ENCODE results near the gene PSMD13.
"Not testable (repeated sequence)": the region's sequence is repeated elsewhere in the genome, so short reads cannot be mapped to it uniquely, and the experiment has no call there.

Gene PSMD13

DNA sequence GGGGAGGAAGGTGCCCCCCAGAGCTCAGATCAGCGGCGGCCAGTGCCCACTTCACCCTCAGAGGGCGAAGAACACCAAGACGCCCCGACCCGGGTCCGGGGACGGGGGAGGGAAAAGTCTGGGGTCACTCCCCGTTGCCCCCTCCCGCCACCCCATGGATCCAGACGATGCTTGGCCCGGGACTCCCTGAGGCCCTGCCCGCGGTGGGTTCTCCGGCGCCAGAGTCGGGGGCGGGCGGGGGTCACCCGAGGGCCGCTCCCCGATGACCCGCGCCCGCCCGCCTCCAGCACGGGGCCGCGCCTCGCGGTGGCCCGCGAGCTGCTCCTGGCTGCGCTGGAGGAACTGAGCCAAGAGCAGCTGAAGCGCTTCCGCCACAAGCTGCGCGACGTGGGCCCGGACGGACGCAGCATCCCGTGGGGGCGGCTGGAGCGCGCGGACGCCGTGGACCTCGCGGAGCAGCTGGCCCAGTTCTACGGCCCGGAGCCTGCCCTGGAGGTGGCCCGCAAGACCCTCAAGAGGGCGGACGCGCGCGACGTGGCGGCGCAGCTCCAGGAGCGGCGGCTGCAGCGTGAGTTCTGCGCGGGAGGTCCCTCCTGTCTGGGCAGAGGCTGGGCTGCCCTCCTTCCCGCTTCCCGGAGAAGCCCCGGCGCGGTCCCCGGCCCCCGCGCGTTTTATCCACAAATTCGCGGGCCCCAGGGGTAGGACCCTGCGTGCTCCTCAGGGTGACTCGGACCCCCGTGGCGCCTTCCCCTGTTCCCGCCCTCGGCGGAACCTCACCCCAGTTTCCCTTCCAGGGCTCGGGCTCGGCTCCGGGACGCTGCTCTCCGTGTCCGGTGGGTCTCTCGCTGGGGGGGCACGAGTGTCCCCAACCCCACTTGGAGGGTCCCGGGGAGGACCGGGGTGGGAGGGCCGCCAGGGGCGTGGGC lies 42.5 kb downstream of the PSMD13 start:
- no peak for DNase-seq

DNA sequence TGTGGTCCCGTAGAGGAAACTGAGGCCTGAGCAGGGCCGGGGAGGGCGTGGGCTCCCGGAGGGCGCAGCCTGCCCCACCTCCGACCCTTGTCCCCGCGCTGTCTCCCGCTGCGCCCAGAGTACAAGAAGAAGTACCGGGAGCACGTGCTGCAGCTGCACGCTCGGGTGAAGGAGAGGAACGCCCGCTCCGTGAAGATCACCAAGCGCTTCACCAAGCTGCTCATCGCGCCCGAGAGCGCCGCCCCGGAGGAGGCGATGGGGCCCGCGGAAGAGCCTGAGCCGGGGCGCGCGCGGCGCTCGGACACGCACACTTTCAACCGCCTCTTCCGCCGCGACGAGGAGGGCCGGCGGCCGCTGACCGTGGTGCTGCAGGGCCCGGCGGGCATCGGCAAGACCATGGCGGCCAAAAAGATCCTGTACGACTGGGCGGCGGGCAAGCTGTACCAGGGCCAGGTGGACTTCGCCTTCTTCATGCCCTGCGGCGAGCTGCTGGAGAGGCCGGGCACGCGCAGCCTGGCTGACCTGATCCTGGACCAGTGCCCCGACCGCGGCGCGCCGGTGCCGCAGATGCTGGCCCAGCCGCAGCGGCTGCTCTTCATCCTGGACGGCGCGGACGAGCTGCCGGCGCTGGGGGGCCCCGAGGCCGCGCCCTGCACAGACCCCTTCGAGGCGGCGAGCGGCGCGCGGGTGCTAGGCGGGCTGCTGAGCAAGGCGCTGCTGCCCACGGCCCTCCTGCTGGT lies 43.4 kb downstream of the PSMD13 start:
- no peak for DNase-seq

DNA sequence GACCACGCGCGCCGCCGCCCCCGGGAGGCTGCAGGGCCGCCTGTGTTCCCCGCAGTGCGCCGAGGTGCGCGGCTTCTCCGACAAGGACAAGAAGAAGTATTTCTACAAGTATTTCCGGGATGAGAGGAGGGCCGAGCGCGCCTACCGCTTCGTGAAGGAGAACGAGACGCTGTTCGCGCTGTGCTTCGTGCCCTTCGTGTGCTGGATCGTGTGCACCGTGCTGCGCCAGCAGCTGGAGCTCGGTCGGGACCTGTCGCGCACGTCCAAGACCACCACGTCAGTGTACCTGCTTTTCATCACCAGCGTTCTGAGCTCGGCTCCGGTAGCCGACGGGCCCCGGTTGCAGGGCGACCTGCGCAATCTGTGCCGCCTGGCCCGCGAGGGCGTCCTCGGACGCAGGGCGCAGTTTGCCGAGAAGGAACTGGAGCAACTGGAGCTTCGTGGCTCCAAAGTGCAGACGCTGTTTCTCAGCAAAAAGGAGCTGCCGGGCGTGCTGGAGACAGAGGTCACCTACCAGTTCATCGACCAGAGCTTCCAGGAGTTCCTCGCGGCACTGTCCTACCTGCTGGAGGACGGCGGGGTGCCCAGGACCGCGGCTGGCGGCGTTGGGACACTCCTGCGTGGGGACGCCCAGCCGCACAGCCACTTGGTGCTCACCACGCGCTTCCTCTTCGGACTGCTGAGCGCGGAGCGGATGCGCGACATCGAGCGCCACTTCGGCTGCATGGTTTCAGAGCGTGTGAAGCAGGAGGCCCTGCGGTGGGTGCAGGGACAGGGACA lies 44.1 kb downstream of the PSMD13 start:
- no peak for DNase-seq

DNA sequence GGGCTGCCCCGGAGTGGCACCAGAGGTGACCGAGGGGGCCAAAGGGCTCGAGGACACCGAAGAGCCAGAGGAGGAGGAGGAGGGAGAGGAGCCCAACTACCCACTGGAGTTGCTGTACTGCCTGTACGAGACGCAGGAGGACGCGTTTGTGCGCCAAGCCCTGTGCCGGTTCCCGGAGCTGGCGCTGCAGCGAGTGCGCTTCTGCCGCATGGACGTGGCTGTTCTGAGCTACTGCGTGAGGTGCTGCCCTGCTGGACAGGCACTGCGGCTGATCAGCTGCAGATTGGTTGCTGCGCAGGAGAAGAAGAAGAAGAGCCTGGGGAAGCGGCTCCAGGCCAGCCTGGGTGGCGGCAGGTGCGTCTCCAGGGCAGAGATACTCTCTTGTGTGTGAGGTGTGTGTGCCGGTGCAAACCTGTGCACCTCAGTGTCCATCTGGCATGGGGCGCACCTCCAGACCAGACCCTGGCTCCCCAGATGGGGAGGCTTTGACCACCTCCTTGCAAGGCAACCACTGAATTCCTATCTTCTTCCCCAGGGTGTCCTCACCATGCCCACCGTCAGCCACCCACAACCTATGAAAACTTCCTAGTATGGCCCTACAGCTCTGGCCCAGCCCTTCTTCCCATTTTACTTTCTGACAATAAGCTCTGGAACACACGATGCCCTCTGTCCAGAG lies 44.8 kb downstream of the PSMD13 start:
- no peak for DNase-seq

DNA sequence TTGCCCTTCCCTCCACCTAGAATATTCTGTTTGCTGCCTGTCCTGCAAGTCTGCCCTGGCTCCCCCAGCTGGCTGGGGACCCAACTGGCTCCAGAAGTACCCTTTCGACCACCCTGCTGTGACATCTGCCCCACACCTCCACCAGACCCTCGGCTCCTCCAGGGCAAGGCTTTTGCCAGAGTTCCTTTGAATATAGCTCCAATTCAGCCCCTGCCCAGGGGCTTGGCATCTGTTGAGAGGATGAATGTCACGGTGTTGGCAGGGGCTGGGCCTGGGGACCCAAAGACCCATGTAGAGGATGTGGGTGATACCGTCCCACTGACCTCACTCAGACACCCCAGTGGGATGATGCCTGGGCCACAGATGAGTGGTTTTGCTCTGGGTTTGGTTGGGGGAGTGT lies 45.4 kb downstream of the PSMD13 start:
- no peak for DNase-seq

DNA sequence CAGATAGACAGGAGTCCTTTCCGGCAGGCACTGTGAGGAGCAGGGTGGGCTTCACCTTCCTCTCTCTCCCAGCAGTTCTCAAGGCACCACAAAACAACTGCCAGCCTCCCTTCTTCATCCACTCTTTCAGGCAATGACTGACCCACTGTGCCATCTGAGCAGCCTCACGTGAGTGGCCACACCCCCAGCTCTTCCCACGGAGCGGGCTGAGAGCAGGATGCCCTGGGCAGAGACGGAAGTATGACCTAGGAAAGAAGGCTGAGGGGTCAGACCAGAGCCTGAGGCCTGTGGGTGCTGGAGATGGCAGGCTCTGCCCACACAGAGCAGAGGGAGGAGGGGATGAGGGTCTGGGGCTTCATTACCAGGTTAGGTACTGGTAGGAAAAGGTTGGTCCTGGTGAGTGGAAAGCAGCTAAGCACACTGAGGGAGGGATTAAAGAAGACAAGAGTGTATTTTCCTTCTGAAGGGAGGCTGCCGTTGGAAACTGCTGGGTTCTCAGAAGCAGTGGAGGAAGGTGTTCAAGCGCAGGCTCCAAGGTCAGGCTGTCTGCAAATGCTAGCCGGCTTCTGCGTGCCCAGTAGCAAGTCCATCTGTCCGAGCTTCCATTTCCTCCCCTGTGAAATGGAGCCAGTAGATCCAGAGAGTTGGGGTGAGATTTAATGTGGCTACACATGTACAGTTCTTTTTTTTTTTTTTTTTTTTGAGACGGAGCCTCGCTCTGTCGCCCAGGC lies 46.0 kb downstream of the PSMD13 start:
- DNase-seq = no peak

DNA sequence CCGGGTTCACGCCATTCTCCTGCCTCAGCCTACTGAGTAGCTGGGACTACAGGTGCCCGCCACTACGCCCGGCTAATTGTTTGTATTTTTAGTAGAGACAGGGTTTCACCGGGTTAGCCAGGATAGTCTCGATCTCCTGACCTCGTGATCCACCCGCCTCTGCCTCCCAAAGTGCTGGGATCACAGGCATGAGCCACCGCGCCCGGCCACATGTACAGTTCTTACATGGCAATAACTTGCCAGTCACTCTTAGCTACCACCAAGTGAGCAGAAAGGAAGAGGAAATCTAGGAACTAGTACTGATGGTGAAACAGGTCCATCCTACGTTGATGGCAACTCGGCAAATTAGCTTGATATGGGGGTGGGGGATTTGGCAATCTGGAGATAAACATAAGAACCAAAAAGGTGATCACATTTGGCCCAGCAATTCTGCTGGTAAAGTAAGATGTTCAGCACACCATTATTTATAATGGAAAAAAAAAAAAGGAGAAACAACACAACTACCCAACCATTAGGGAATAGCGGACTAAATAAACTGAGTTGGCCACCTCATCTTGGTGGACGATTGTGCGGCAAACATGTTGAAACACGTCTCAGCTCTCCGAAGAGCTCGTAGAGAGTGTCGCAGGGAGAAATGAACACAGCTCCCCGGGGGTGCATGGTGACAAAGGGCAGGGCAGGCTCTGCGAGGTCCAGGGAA lies 46.8 kb downstream of the PSMD13 start:
- DNase-seq = no peak

DNA sequence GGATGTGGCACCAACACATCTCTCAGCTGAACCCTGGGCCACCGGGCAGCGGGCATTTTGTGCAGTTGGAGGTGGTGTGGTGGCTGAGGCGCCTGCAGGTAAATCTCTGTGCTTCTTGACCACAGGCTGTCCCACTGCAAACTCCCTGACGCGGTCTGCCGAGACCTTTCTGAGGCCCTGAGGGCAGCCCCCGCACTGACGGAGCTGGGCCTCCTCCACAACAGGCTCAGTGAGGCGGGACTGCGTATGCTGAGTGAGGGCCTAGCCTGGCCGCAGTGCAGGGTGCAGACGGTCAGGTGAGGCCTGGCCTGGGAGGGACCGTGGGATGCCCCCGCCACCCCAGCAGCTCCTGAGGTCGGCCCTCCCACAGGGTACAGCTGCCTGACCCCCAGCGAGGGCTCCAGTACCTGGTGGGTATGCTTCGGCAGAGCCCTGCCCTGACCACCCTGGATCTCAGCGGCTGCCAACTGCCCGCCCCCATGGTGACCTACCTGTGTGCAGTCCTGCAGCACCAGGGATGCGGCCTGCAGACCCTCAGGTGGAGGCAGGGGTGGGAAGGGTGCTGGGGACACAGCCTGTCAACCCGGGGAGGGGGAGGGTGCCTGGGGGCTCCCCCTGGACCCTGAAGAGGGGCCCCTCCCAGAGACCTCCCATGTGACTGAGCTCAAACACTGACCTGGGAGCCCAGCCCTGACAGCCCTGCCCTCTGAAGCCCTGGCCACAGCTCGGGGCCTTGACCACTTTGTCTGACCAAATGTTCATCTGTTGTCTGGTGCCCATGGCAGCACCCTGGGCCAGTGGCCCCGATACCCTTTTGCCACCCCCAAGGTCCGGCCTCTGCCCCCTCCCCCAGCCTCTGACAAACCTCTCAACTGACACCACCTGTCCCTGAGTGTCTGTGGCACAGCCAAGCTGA lies 47.6 kb downstream of the PSMD13 start:
- no peak for DNase-seq

DNA sequence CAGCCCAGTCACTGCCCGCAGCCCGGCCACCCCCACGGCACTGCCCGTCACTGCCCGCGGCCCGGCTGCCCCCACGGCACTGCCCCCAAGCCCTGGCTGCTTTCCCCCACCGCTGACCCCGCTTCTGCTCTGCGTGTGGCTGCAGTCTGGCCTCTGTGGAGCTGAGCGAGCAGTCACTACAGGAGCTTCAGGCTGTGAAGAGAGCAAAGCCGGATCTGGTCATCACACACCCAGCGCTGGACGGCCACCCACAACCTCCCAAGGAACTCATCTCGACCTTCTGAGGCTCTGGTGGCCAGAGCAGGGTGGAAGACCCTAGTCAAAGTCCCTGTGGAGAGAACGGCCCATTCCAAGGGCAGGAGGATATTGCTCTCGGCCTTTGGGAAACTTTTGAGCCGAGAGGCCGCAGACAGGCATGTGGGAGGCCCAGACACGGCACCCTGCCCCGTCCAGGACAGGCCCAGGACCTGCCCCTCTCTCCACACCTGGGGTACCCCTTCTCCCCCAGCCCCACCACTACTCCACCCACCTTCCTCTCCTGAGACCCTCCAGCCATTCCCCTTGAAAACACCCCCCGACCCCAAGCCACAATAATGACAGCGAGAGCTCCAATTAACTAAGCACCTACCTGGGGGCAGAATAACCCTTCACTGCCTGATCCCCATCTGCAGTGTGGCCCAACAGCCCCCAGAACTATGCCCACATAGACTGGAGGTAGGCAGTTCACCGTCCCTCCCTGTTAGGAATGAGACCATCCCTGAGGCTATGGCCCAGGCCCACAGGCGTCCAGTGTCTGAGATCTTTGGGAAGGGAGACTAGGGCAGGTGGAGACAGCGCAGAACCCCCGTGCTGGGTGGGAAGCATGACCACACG lies 48.5 kb downstream of the PSMD13 start:
- DNase-seq = no peak

DNA sequence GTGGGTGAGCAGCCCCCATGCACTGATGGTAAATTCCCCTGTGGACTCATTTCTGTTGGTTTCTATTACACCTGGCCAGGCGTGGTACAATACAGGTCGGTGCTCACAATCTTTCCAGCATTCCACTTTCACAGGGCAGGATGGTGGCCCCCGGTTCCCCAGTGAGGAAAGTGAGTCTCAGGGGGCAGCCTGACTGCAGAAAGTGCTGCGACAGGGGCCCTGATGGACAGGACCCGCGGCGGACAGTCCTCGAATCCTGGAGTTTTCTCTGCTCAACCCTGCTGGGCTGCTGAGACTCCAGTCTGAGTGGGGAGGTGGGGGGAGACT lies 49.1 kb downstream of the PSMD13 start:
- DNase-seq = no peak

DNA sequence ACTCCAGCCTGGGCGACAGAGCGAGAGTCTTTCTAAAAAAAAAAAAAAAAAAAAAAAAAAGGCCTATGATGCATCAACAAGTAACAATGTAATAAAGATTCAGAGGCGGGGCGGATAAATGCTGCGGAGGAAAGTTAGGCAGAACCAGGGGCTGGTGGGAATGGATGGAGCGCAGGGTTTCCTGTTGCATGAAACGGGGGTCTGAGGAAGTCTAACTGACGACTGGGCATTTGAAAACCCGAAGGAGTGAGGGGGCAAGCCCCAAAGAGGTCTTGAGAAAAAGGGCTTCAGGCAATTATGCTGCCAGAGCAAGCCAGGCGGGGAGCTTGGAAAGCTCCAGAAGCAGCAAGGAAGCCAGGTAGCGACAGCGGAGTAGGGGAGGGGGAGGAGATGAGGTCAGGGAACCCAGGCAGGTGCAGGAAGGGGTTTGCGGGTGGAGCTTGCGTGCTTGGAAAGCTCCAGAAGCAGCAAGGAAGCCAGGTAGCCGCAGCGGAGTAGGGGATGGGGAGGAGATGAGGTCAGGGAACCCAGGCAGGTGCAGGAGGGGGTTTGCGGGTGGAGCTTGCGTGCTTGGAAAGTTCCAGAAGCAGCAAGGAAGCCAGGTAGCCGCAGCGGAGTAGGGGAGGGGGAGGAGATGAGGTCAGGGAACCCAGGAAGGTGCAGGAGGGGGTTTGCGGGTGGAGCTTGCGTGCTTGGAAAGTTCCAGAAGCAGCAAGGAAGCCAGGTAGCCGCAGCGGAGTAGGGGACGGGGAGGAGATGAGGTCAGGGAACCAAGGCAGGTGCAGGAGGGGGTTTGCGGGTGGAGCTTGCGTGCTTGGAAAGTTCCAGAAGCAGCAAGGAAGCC lies 50.4 kb downstream of the PSMD13 start:
- not testable (repeated sequence) for DNase-seq

DNA sequence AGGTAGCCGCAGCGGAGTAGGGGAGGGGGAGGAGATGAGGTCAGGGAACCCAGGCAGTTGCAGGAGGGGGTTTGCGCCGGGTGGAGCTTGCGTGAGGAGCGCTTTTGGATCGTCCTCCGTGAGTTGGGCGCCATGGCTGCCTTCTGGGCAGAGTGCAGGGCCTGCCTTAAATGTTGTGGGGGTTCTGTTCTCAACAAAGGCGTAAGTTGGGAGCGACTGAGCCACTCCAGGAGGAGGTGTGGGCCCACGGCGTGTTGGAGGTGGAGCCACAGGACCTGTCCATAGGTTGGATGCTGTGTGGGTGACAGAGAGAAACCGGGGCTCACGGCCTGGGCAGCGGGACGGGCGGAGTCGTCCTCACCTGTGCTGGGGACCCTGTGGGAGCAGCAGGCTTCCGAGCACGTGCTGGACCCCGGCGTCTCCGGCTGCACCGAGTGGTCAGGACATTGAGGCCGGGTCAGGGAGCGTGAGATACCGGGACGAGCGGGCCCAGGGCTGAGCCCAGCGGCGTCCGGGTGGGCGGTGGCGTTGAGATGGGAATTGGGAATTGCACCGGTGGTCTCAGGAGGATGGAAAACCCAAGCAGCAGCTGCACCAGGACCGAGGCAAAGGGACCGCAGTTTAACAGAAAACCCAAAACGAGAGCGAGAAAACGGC lies 51.2 kb downstream of the PSMD13 start:
- DNase-seq = no peak

DNA sequence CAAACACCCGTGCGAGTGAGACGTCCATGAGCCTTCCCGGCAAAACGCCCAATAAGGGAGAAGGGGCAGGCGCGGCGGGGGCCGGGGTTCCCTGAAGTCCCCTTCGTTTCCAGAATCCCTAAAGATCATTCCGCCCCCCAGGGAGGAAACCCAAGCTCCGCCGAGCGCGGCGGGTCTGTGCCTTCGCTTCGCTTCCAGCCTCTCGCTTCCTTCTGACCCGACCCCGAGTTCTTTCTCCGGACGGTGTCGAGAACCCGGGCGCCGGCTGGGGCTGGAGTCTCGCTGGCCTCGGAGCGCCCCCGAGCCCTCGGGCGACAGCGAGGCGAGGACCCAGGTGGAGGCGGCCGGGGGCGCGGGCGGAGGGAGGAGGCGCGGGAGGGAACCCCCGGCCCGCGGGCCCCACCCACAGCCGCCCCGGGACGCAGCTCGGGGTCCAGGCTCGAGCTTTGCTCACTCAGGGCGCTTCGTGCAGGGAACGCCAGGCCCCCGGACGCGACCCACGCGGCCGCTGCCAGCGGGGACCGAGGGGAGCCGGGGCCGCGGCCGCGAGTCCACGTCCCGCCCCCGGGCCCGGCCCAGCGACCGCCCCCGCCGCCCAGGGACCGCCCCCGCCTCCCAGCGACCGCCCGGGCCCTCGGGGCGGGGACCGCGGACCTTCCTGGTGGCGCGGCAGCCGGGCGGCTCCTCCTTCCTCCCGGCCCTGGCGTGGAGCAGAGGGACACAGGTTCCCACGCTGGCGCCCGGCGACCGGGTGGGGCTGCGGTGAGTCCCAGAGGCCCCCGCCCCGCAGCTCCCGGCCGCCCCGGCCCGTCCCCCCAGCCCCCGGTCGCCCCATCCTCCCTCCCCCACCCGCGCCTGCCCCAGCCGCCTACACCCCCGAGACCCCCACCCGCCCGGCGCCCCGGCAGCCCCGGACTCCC lies 52.0 kb downstream of the PSMD13 start, which contains the start of gene PGGHG:
Gene PGGHG, plus strand, starts transcription at position 649 of the 920 bp plus-strand sequence. CDS start 691 bp downstream, outside the sequence.
- peak; percentile 12 for DNase-seq

DNA sequence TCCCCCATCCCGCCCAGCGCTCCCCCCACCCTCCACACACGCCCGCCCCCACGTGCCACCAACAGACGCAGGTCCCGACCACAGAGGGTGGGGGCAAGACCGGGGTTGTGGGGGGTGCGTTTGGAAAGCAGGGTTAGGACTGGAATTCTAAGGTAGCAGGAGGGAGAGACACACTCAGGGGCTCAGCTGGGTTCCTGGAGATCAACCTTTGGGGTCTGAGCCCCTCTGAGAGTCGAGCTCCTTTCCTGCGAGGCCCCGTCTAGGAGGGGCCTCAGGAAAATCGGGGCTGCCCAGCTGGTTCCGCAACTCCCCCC lies 52.6 kb downstream of the PSMD13 start:
- no peak for DNase-seq

DNA sequence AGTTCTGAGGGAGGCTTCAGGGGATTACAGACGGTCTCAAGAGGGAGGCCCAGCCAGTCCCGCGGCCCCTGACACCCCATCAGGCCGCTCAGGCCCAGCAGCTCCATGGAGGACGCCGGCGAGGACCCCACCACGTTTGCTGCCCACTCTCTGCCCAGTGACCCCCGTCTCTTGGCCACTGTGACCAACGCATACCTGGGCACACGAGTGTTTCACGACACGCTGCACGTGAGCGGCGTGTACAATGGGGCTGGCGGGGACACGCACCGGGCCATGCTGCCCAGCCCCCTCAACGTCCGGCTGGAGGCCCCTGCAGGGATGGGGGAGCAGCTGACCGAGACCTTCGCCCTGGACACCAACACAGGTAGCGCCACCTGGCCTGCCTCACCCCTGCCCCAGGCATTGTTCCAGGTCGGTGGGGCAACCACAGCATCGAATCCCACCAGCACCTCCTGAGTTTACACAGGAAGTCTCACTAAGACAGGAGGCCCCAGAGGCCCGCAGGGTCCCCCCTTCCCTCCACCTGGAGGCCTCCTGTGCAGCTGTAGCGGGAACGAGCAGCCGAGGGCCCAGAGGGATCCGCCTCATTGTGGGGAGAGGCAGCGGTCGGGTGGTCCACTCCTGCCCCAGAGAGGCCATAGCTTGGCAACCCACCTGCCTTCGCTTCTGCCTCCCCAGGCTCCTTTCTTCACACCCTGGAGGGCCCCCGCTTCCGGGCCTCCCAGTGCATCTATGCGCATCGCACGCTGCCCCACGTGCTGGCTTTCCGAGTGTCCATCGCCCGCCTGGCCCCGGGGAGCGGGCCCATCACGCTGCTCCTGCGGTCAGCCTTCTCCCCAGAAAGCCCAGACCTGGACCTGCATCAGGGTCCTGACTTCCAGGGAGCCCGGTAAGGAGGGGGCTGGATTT lies 53.2 kb downstream of the PSMD13 start:
- no peak for DNase-seq
